Embryonic facial prominence (tissue), 1 donor: ENCODE measurements around the gene SMOC1.
"Not testable (repeated sequence)": the region's sequence is repeated elsewhere in the genome, so short reads cannot be mapped to it uniquely, and the experiment has no call there.

Experiments used
- DNase-seq: peaks from one replicate; pipeline ENCODE4 v3.0.0-alpha.2; 2016; ENCODE audit errors: extremely low spot score

SMOC1 gene

DNA sequence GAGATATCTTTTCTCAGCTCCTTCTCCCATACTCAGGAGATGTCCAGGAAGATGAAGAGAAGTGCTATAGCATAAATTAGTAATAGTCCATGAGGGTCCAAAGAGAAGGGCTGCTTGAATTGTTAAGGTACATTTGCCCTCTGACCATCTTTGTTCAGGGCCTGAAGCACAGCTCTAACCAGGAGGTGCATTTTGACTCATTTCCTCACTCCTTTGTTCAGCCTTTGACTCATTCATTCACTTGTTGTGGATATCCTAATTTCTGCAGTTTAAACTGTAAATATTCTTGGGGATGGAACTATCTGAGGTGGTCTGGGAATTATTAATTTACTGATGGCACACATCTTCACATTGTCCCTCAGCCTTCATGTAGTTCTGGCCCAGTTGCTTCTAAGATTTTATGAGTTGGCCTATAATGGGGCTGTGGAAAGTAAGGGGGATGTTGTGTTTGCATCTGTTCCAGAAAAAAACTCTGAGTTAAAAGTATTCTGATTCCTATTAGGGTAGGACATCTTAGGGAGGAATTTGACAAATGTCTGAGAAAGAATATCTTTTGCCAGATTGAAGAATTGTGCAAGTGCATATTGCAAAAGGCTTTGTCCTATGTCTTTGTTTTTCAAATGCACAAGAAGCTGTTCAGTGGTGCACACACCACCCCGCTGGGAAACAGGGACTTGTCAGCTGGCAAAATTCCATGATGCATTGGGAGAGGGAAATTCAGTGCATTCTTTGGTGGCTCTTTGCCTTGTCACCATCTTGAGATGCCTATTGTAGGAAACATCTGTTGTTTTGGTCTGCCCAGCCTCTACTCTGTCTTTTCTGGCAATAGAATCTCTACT, 22.1 kb downstream of the SMOC1 start:
- no peak for DNase-seq

DNA sequence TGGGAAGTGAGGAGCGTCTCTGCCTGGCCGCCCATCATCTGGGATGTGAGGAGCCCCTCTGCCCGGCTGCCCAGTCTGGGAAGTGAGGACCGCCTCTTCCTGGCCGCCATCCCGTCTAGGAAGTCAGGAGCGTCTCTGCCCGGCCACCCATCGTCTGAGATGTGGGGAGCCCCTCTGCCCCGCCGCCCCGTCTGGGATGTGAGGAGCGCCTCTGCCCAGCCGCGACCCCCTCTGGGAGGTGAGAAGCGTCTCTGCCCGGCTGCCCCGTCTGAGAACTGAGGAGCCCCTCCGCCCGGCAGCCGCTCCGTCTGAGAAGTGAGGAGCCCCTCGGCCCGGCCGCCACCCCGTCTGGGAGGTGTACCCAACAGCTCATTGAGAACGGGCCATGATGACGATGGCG, 23.8 kb downstream of the SMOC1 start:
- DNase-seq = not testable (repeated sequence)

DNA sequence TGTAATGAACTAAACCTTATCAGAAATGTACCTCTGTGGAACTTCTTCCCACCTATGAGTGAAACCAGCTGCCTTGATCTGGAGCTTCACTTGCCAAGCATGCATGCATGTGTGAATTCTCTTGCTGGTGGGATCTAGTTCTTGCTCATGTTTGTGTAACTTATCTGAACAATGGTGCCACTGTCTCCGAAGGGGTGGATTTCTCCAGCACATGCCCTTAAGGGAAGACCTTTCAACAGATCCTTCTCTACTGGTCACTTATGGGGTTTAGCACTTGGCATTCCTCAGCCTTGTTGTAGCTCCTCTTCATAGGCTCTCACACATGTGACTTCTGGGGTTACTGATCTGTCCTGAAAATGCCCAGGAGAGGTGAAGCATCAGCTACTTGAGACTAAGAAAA, 25.0 kb downstream of the SMOC1 start:
- no peak for DNase-seq

DNA sequence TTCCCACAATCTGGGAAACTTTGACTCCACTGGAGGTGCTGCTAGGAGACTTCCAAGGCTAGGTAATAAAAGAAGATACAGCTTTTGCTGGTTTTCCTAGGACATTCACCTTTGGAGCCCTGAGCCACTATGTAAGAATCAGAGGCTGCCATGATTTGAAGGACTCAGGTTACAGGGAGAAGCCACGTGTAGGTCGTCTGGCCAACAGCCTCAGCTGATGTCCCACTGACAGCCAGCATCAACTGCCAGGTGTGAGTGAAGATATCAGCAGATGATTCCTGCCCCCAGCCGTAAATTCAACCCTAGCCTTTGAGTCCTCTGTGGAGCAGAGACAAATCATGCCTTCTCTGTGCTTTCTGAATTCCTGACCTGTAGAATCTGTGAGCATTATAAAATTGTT, 27.0 kb downstream of the SMOC1 start:
- DNase-seq = no peak

DNA sequence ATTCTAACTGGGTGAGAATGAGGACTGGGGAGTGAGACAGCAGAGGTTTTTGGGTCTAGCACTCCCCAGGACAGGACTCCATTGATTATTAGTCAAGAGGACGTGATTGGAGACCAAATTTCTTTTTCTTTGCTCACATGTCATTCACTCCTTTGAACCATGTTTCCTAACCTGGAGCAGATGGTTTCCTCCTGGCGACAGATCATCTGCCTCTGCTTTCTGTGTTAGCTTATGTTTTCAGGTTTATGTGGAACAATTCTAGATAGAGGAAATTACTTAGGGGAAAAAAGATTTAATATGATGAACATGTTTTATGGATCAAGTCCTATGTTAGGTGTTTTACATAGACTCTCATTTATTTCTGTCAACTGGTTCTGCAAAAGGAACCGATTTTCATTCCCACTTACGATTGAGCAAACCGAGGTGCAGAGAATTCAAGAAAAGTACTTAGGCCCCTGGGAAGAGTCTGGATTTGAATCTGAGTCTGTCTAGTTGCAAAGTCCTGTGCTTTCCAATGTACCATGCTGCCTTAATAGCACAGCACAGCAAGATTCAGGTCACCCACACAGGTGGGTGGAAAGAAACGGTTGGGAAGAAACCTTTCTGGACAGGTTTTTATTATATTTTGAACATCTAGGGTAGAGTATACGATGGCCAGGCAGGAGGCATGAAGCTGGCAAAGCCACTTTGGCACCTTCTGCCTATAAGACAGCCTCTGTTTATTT, 30.8 kb downstream of the SMOC1 start:
- no peak for DNase-seq

DNA sequence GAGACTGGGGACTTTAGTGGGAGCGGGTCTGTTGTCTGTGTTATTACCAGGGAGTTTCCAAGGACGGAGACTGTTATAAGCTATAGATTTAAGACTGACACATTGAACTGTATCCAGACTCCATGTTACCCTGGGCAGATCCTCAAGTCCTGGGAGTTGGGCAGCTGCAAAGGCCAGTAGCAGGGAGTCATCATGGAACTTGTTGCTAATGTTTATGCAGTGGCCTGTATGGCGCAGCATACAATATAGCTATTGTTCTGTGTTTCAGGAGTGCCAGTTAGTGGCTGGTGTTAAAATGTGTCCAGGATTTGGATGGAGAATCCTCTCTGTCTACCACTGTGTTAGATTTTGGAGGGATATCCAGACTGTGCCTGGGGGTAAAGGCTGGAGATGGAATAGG, 31.7 kb downstream of the SMOC1 start:
- DNase-seq = no peak

DNA sequence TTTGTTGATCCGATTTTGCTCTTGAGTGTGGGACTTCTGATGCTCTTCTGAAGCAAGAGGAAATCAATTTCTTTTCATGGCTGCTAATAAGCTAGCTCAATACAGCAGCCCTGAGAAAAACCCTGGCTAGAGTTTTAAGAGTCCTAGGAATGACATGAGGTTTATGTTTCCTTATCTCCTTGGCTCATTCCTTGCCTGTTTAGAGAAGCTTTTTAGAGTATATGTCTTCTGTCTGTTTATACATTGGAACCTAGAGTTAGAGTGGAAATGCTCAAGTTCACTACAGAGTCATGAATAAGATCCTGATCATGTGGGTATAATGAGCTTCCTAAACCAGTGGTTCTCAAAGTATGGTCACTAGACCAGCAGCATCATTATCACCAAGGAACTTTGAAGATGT, 34.5 kb downstream of the SMOC1 start:
- DNase-seq = no peak

DNA sequence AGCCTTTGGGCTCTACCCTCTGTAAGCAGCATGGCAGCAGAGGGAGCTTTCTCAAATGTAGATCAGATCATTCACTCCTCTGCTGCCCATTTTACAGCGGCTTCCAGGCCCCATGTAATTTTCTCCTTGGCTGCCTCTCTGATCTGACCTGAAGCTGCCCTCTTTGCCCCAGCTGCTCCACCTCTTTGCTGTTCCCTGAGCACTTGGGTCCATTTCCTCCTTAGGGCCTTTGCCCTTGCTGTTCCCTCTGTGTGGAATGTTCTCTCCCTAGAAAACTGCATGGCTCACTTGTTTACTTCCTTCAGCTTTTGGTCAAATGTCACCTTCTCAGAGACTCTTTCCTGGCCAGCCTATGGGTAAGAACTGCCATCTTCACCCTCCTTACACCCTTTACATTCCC, 37.2 kb downstream of the SMOC1 start:
- no peak for DNase-seq

DNA sequence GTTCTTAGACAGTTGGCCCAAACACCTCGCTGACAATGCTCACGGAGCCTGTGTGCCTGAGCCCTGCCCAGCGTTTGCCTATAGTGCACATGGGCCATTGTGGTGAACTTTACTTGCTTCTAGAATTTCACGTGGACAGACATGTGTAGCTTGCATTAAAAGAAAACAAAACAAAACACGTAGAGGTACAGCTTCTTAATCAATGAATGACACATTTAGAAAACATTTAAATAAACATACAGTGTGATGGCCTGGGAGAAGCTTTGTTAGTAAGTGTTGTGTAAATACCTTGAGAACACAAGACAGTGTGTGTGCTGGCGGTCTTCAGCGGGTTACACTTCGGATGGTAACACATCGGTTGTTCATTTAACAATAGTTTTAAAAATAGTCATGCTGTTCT, 38.1 kb downstream of the SMOC1 start:
- no peak for DNase-seq

DNA sequence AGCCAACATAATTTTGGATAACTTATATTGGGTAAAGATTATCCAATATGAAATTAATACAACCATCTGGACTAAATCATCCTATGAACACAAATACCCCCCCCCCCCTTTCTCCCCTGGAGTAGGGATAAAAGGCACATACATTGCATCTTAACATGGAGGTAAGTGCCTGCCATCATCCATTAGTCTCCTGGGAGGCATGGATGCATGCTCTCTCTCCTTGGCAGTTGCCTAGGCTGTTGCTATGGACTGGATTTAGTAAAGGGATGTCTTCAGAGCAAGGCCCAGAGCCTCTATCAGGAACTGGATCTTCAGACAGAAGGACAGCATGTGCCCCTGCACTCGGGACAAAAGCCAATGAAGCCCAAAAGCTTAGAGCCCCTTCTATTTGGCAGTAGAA, 40.6 kb downstream of the SMOC1 start:
- DNase-seq = no peak

DNA sequence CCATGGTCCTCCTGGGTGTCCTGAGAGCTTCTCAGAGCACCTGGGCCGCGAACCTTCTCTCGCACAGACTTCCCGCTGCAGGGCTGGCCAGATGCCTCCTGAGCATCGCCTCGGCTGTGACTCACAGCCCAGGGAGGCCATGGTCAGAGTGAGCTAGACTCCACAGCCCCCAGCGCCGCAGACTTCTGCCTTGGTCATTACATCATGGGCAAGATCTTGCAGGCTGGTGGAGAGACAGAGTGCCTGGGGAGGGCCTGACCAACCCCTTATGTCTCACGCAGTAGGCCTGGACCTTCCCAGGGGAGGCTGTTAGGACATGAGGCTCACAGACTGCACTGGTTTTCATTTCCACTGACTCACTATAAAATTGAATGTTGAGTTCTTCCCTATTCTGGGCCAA, 41.8 kb downstream of the SMOC1 start:
- no peak for DNase-seq

DNA sequence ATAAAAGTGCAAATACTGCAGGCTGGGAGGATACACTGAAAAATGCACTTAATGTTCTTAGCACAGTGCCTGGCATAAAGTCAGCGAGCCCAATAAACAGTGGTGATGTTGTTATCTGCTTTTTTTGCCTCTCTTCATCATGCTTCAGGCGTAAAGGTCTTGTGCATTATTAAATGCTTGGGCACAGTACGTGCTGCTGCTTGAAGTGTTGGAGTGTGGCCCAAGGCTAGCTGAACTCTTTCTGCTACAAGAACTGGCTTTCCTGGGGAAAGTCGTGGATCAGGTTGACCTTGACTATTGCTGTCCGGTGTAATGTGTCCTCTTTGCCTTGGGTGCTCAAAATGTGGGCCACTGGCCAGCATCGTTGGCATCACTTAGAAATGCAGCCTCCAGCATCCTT, 43.0 kb downstream of the SMOC1 start:
- DNase-seq = no peak

DNA sequence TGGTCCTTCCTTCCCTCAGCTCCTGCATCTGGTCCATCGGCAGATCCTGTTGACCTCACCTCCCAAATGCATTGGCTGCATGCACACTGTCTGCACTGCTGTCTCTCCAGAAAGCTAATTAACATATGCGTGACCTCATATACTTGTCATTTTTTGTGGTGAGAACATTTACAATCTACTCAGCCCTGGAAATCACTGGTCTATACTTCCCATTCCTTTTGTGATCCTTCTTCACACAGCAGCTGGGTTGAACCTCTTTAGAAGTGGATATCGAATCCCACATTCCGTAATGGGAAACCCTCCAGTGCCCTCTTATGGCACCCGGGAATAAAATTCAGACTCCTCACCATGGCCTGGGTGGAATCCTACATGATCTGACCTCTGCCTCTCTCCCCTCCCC, 45.0 kb downstream of the SMOC1 start:
- DNase-seq = no peak

DNA sequence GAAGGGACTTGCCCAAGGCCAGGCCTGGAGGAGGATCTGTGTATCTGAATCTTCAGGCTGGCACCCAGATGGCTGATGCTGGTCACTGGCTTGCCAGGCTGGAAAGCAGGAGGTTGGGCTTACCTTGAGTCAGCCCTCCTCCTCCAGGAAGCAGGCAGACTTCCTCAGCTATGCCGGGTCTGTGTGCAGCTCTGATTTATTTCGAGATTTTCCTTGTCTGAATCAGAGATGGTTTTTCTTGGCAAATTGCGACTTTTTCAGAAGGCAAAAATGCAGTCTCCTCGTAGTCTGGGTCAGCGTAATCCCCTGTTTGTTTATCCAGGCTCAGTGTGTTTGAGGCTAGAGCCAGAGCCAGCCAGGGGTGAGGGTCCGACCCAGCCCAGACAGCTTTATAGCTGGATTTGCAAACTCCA, 48.9 kb downstream of the SMOC1 start:
- DNase-seq = no peak

DNA sequence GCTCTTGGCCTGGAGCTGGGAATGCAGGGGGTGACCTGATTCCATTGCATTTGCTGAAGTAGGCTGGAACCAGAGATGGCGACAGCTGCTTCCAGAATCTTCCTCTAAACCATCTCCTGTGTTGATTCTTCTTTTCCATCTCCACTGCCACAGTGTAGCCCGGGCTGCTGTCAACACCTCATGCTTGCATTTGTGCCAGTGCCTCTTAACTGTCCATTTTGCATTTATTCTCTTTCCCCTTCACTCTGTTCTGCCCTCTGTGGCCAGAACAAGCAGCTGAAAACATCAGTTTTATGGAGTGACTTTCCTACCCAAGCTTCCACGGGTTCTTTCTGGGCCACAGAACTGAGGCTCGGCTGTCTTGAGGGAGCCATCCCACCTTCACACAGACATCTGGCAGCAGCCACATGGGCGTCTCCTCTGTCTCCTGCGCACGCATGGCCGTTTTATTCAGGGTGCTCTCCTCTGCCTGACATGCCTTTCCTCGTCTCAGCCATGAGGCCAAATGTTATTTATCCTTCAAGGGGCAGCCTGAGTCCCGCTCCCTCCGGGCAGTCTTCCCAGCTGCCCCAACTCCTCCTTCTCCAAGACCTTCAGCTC, 51.7 kb downstream of the SMOC1 start:
- DNase-seq = no peak

DNA sequence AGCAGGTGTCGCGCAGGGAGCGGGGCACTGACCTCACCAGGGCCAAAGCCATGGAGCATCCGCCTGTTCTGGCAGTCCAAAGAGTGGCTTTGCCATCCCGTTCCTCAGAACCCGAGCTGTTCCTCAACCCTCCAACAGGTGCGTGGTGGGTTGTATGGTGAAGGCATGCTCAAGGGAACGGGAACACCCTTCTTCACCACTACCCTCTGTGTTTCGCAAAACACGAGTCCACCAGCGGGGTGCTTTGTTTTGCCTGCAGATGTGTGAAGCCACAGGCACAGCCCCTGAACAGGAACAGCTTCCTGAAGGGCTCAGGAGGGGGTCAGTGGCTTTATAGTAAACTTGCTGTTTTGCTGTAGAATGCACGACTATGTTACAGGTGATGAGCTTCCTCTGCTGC, 52.7 kb downstream of the SMOC1 start:
- no peak for DNase-seq

DNA sequence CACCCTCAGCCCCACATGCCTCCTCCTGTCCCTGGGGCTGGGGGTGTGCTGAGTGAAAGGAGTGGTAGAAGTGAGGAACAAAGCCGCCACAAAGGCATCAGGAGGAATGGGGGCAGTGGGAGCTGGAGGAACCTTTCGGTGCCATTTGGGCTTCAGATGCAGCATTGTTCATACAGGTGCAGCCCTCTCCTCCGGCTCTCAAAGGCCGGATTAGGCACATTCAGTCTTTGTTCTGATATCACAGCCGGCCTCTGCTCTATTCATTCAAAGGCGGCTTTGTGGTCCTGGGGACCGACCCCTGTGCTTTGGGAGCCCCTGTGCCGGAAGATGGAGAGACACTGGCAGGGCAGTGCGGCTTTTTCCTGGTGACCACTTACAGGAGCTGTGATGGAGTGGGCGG, 53.2 kb downstream of the SMOC1 start:
- DNase-seq = no peak

DNA sequence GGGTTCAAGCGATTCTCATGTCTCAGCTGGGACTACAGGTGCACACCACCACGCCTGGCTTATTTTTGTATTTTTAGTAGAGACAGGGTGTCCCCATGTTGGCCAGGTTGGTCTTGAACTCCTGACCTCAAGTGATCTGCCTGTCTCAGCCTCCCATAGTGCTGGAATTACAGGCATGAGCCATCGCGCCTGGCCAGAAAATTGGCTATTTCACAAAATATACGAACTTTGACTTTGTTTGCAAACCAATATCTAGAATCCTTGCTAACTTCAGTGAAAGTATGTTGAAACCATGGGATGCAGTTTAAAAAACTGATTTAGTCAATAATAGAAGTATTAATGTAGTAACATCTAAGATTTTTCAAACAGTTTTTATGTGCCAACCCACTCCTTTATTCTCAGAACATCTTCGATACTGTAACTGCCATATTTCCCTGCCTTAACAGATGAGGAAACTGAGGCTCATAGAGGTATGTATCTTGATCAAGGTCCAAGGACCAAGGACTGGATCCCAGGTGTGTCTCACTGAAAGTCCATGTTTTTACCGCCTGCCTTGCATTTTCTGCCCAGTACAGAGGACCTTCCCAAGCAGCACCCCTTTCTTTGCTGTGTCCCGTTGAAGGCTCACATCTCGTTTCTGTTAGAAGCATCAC, 54.5 kb downstream of the SMOC1 start:
- DNase-seq = no peak

DNA sequence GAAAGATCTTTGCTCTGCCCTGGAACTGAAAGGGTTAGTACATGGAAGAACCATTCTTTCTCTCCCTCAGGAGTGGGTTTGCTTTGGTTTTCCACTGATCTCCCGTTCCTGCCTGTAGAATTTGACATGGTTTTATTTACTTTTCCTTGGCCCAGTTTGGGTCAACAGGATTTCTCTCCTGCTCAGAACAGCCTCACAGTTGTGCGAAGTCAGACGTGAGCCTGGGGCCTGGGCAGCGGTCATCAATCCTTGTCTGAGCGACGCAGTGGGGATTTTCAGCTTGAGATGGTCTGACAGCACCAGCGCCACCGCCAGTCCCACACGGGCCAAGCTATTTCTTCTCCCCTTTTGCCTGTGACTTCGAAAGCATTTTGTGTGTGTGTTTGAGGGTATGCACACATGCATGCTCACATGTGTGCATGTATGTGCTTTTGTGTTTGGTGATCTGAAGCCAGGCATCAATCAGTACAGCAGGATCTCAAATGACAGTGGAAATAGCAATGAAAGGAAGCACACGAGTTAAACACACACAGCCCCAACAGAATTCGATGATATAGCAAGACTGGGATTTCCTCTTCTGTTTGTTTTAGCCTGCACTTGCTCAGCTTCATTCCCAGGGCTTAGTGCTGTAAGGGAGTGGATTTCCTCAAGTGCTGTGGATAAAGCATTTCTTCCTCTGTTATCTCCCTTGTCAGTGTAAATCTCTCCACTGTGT, 58.3 kb downstream of the SMOC1 start:
- DNase-seq = no peak

DNA sequence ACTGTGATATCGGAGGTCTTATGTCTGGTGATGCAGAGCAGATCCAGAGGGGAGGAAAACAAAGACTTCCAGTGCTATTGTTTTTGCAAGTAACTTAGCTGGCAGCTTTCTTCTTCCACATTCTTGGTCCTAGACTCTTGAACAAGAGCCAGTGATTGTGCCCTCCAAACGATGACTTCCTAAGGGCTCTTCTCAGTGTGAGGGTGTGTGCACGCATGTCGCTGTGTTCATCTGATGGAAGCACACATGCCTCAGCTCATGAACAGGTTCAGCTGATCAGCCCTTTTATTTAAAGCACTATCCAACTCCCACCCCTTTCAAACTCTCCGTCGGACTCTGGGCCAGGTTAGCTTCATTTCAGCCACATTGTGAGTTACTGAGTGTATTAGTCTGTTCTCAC, 59.5 kb downstream of the SMOC1 start:
- DNase-seq = no peak

DNA sequence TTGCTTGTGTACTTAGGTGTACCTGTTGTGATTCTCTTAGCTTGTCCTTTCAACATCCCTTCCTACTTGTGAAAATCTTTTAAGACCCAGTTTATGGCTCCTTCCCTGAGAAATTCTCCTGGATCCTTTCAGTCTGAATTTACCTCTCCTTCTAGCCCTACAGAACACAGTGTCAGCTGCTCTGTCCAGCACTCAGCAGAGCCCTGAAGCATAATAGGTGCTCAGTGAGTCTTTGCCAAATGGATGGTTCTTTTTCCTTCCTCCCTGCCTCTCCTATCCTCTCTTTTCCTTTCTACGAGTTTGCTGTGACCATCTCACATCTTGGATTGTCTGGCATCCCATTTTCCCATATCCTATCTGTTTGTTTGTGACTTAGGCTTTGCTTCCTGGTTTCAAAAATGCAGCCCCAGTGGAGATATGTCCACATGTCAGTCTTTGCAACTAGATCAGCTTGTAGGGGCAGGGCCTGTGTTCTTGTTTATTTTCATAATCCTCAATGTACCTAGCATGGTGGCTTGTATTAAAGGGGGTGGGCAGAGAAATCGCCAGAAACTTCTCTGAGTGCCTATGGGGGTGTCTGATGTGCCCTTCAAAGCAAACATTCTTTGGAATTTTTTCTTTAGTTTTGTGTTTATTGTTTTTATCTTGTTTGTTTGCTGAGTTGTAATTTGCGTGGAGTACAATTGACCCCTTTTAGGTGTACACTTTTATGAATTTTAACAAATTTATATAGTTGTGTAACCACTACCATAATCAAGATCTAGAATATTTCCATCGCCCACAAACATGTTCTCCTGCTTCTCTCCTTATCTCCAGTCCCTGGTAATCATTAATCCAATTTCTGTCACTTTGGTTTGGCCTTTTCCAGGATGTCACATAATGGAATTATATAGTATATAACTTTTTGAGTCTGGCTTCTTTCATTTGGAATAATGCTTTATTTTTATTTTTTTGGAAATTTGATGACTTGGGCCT, 62.8 kb downstream of the SMOC1 start:
- DNase-seq = no peak
